ENCODE measurements around the gene CLEC16A.

GRCh38 chr16:11057711-11058345, 113.5 kb downstream of the CLEC16A start:
- no peak for TF ChIP-seq POLR2A (IDR thresholded peaks at IDR 0.05)
- TF ChIP-seq CTCF (IDR thresholded peaks at IDR 0.05), result no peak

All from thyroid gland (tissue), 4 donors.